H1 (cell line): ENCODE measurements around the gene METRNL. TPM values are rescaled to one million over a fixed set of nuclear protein-coding genes. Genes with fewer than 3 reads are reported as not detected.

Source experiments
- CTCF ChIA-PET: fragments of 300-600 bp; sonication (Branson Sonifier 250); formaldehyde crosslinking; loops from one replicate; lab custom pipeline; 2021; ENCODE audit not compliant: partially characterized antibody; lab: Charles Lee
- POLR2A ChIA-PET: fragments of 300-600 bp; sonication (Branson Sonifier 250); formaldehyde crosslinking; loops from one replicate; lab custom pipeline; 2021; ENCODE audit warnings: inconsistent platforms; ENCODE audit not compliant: partially characterized antibody; lab: Charles Lee
- DNase-seq, 2 experiments: peaks; one replicate each; pipeline versions ENCODE4 v3.0.0 to v3.0.0-alpha.2; 2010 to 2022; ENCODE audit warnings: low spot score in 2 of 2, low read depth in 1 of 2, mixed read lengths in 1 of 2
- FAIRE-seq: peaks from 2 replicates; lab custom pipeline; 2011; peaks lifted over from hg19 to GRCh38; lab: Jason Lieb, UNC
- H2AFZ ChIP-seq: 2 replicates; pipeline ENCODE4 v1.8.1; 2012; ENCODE audit warnings: low read length, inconsistent platforms
- H2AK5ac ChIP-seq: 2 replicates; pipeline ENCODE4 v1.6.1; 2013; ENCODE audit warnings: low read depth, low read length
- H2BK120ac ChIP-seq: replicated peaks from 2 replicates; pipeline ENCODE3; 2013; ENCODE audit warnings: low read depth, low read length, inconsistent platforms
- H2BK12ac ChIP-seq: 2 replicates; pipeline ENCODE4 v1.6.1; 2013; ENCODE audit warnings: low read depth, low read length
- H2BK15ac ChIP-seq: 2 replicates; pipeline ENCODE4 v1.6.1; 2013; ENCODE audit warnings: low read length
- H2BK20ac ChIP-seq: 2 replicates; pipeline ENCODE4 v1.6.1; 2013; ENCODE audit warnings: low read length
- H2BK5ac ChIP-seq: 2 replicates; pipeline ENCODE4 v1.6.1; 2013; ENCODE audit warnings: low read depth, low read length
- H3K14ac ChIP-seq: 2 replicates; pipeline ENCODE4 v1.6.1; 2013; ENCODE audit warnings: inconsistent platforms; ENCODE audit not compliant: insufficient read length
- H3K18ac ChIP-seq: 2 replicates; pipeline ENCODE4 v1.6.1; 2013; ENCODE audit warnings: low read length; ENCODE audit errors: extremely low read depth
- H3K23ac ChIP-seq: 2 replicates; pipeline ENCODE4 v1.6.1; 2013; ENCODE audit warnings: inconsistent platforms; ENCODE audit not compliant: insufficient read length
- H3K23me2 ChIP-seq: 2 replicates; pipeline ENCODE4 v1.6.1; 2013; ENCODE audit warnings: low read depth, low read length
- H3K27ac ChIP-seq: 2 replicates; pipeline ENCODE4 v1.6.1; 2011; ENCODE audit warnings: low read depth, low read length, inconsistent platforms
- H3K27me3 ChIP-seq, 4 experiments: replicated peaks in 1 of 4; 1 replicate in 1 of 4; 2 replicates in 3 of 4; pipeline versions ENCODE4 v1.6.1 to v1.8.1; 2011 to 2013; ENCODE audit warnings: low read length in 3 of 4, mild to moderate bottlenecking in 3 of 4, inconsistent platforms in 2 of 4, mixed read lengths in 2 of 4, moderate library complexity in 1 of 4; ENCODE audit not compliant: control insufficient read depth in 3 of 4, insufficient read depth in 3 of 4; ENCODE audit errors: extremely low read depth in 1 of 4
- H3K36me3 ChIP-seq, 4 experiments: 2 replicates each; pipeline versions ENCODE4 v1.6.1 to v1.8.1; 2011 to 2013; ENCODE audit warnings: mild to moderate bottlenecking in 4 of 4, low read length in 3 of 4, moderate library complexity in 2 of 4, control low read depth in 1 of 4, inconsistent platforms in 1 of 4; ENCODE audit not compliant: insufficient read depth in 4 of 4, control insufficient read depth in 2 of 4
- H3K4ac ChIP-seq: replicated peaks from 2 replicates; pipeline ENCODE3; 2013; ENCODE audit warnings: low read length, low read depth, mixed read lengths, inconsistent platforms; ENCODE audit not compliant: insufficient read length
- H3K4me1 ChIP-seq, 4 experiments: replicated peaks in 1 of 4; 1 replicate in 1 of 4; 2 replicates in 3 of 4; pipeline versions ENCODE4 v1.6.1 to v1.8.1; 2011 to 2013; ENCODE audit warnings: low read length in 3 of 4, inconsistent platforms in 2 of 4, mixed read lengths in 1 of 4; ENCODE audit not compliant: insufficient read depth in 4 of 4, control insufficient read depth in 3 of 4
- H3K4me2 ChIP-seq, 2 experiments: 2 replicates each; pipeline versions ENCODE4 v1.6.1 to v1.8.1; 2011 to 2013; ENCODE audit warnings: low read depth in 2 of 2, low read length in 2 of 2, control low read depth in 1 of 2, inconsistent platforms in 1 of 2, mild to moderate bottlenecking in 1 of 2; ENCODE audit not compliant: insufficient read depth in 1 of 2
- H3K4me3 ChIP-seq, 4 experiments: fragments of 200-600, 300-600 bp in 1 of 4; sonication (generic), shearing (Covaris generic), sonication (Bioruptor Twin) in 1 of 4; 2 replicates each; pipeline versions ENCODE4 v1.5.1 to v1.8.1; 2011 to 2016; ENCODE audit warnings: low read length in 4 of 4, low read depth in 3 of 4, control low read depth in 2 of 4, inconsistent platforms in 2 of 4, mild to moderate bottlenecking in 2 of 4, mixed read lengths in 1 of 4, moderate library complexity in 1 of 4; ENCODE audit not compliant: insufficient read depth in 2 of 4; ENCODE audit errors: extremely low read depth in 1 of 4
- H3K56ac ChIP-seq: replicated peaks from 2 replicates; pipeline ENCODE3; 2013; ENCODE audit warnings: low read depth, mild to moderate bottlenecking, mixed read lengths, low read length, inconsistent platforms; ENCODE audit not compliant: insufficient read length
- H3K79me1 ChIP-seq: 2 replicates; pipeline ENCODE4 v1.6.1; 2013; ENCODE audit warnings: low read depth, low read length, control low read depth
- H3K79me2 ChIP-seq, 2 experiments: 2 replicates each; pipeline versions ENCODE4 v1.6.1 to v1.8.1; 2012 to 2013; ENCODE audit warnings: low read length in 2 of 2, mild to moderate bottlenecking in 2 of 2, inconsistent platforms in 1 of 2; ENCODE audit not compliant: insufficient read depth in 2 of 2, control insufficient read depth in 1 of 2
- H3K9ac ChIP-seq, 4 experiments: replicated peaks in 1 of 4; 1 replicate in 1 of 4; 2 replicates in 3 of 4; pipeline versions ENCODE4 v1.6.1 to v1.8.1; 2011 to 2013; ENCODE audit warnings: low read depth in 3 of 4, low read length in 3 of 4, control low read depth in 2 of 4, mild to moderate bottlenecking in 2 of 4, moderate library complexity in 2 of 4, inconsistent platforms in 1 of 4; ENCODE audit errors: extremely low read depth in 1 of 4
- H3K9me3 ChIP-seq, 2 experiments: 2 replicates each; pipeline versions ENCODE4 v1.6.1 to v1.8.1; 2012 to 2013; ENCODE audit warnings: mild to moderate bottlenecking in 2 of 2, moderate library complexity in 2 of 2, control low read depth in 1 of 2, inconsistent platforms in 1 of 2, low read depth in 1 of 2, low read length in 1 of 2, mixed read lengths in 1 of 2; ENCODE audit not compliant: insufficient read depth in 2 of 2
- H4K20me1 ChIP-seq, 2 experiments: replicated peaks in 1 of 2; 2 replicates each; pipeline versions ENCODE3 to v1.8.1; 2011 to 2013; ENCODE audit warnings: inconsistent platforms in 2 of 2, low read length in 2 of 2, mild to moderate bottlenecking in 1 of 2; ENCODE audit not compliant: insufficient read depth in 2 of 2, control insufficient read depth in 1 of 2
- H4K5ac ChIP-seq: 2 replicates; pipeline ENCODE4 v1.6.1; 2013; ENCODE audit warnings: low read length, low read depth, mixed read lengths, inconsistent platforms; ENCODE audit not compliant: insufficient read length
- H4K8ac ChIP-seq: 2 replicates; pipeline ENCODE4 v1.8.0; 2013; ENCODE audit warnings: mild to moderate bottlenecking, moderate library complexity, low read length, inconsistent platforms; ENCODE audit not compliant: insufficient read depth; ENCODE audit errors: extremely low read depth
- H4K91ac ChIP-seq: replicated peaks from 2 replicates; pipeline ENCODE3; 2013; ENCODE audit warnings: low read length, mixed read lengths, inconsistent platforms; ENCODE audit not compliant: insufficient read length
- CBX5 ChIP-seq: fragments of 300-800, 300-1000 bp; sonication (generic); IDR thresholded peaks from 2 replicates; pipeline ENCODE4 v1.7.1; 2016; ENCODE audit warnings: antibody characterized with exemption, low read length, low read depth
- CBX8 ChIP-seq: fragments of 300-800, 300-1000 bp; sonication (generic); IDR thresholded peaks from 2 replicates; pipeline ENCODE4 v1.7.1; 2016; ENCODE audit warnings: low read depth, low read length, borderline replicate concordance
- RBBP5 ChIP-seq: IDR thresholded peaks from 2 replicates; pipeline ENCODE4 v1.7.1; 2012; ENCODE audit warnings: low read depth, mild to moderate bottlenecking, inconsistent platforms, low read length, moderate library complexity, borderline replicate concordance
- WGBS, 2 experiments: shearing (Covaris generic) in 1 of 2; methylation state at CpG; one replicate each; pipeline versions ENCODE4 v1.1.6 to v1.1.7; 2013 to 2015; ENCODE audit warnings: low lambda C conversion rate in 2 of 2, mixed read lengths in 2 of 2, inconsistent platforms in 1 of 2, low coverage in 1 of 2, missing lambda C conversion rate in 1 of 2; ENCODE audit not compliant: insufficient replicate concordance in 2 of 2, insufficient coverage in 1 of 2, insufficient read length in 1 of 2; ENCODE audit errors: extremely low coverage in 1 of 2, missing lambda C conversion rate in 1 of 2; 5-methylcytosine and 5-hydroxymethylcytosine counted together
- polyA plus RNA-seq, 7 experiments: library from polyadenylated mRNA; depleted of rRNA in 3 of 7; stranded (reverse) in 5 of 7; unstranded in 2 of 7; fragments of >200 nt in 5 of 7; fragments of 200-250 nt in 2 of 7; gene quantifications; 1 replicate in 5 of 7; 2 replicates in 1 of 7; 4 replicates in 1 of 7; pipeline versions ENCODE4 v1.2.1 to v1.2.3, GENCODE V29; 2011 to 2013; ENCODE audit warnings: missing spikeins in 2 of 7, mixed read lengths in 2 of 7
- total RNA-seq: library from RNA; stranded (reverse); fragmentation: NEBNext Ultra II Directional; extraction: Animal tissue kit (Norgen Biotek cat#: 25700); gene quantifications from 2 replicates; pipeline ENCODE4 v1.2.1, GENCODE V29; 2021

Gene METRNL
- total and polyA plus RNA-seq, 2 of the 8 experiments (the other 6 are each of a cell fraction or from before 2014, with no cell fraction given): 13.9 to 14.2 TPM

DNA sequence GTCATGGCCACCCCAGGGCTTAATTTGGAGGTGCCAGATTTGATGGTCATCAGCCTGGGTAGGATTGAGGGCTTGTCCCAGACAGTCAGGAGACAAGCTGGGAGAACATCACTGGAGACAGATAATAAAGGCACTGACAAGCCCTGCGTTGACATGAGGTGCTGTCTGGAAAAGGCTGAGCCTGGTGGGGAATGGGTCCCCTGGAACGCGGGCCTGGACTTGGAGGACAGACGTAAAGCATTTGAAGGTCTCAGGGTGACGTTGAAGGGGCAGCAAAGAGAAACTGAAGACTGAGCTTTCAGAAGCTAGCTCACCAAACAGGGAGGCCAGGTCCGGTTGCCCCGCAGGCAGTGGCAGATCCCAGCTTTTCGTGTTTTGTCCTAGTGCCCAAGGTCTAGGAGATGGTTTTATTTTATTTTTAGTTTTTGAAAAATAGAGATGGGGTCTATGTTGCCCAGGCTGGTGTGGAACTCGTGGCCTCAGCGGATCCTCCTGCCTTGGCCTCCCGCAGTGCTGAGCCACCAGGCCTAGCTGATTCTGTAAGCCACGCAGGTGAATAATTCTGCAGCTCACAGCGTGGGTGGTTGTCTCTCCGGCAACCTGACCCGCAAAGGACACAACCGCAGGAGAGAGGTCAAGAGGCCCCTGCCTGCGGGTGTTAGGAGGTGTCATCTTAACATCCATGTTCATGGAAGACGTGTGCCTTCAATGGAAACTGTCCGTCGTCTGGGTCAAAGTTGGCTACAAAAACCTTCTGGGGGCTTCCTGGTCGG lies 37.6 kb downstream of the METRNL start:
- H2BK120ac ChIP-seq: no peak overlapping the region
- H2BK20ac ChIP-seq: no peak overlapping the region
- DNase-seq (no peak), FAIRE-seq (no peak)
- no peak overlapping the region for H3K18ac ChIP-seq
- H3K9ac ChIP-seq: no peak overlapping the region
- H3K56ac ChIP-seq: no peak overlapping the region
- no peak overlapping the region for H3K23ac ChIP-seq
- POLR2A ChIA-PET: no interaction called here
- H3K27me3 ChIP-seq: peaks cover 0 to 14% (median 7%) of the 10 kb centered on the region in 4 experiments; a peak in 5 of 7 replicates
- no peaks in the 10 kb centered on the region for H3K23me2 ChIP-seq
- no peak overlapping the region for H3K4me3 ChIP-seq
- no peak overlapping the region for H2AFZ ChIP-seq
- no peaks in the 10 kb centered on the region for H3K36me3 ChIP-seq
- H2AK5ac ChIP-seq: no peak overlapping the region
- H4K5ac ChIP-seq: no peak overlapping the region
- H4K20me1 ChIP-seq: no peaks in the 10 kb centered on the region
- H3K14ac ChIP-seq: no peak overlapping the region
- H4K8ac ChIP-seq: no peak overlapping the region
- H3K9me3 ChIP-seq: peaks cover 6 to 55% of the 10 kb centered on the region in 2 experiments; a peak in 3 of 4 replicates
- no peak overlapping the region for H2BK15ac ChIP-seq
- no peak overlapping the region for H3K27ac ChIP-seq
- WGBS, 2 experiments: 87% methylated on average over 21 of the region's 21 CpGs; no CpG with 5 or more reads in 1 of the 2 experiments
- H4K91ac ChIP-seq: no peak overlapping the region
- CTCF ChIA-PET: interaction anchor here (1.2 to 3.7 kb wide), 3 partner anchors 10 to 153 kb away, joined by 3 to 18 read pairs (median 4); no protein-coding TSS in a partner anchor
- H3K4me1 ChIP-seq: peaks cover 0 to 5% (median 0%) of the 10 kb centered on the region in 4 experiments; a peak in 1 of 7 replicates
- H3K4me2 ChIP-seq: no peak overlapping the region
- no peak overlapping the region for H3K4ac ChIP-seq
- H2BK5ac ChIP-seq: no peak overlapping the region
- no peaks in the 10 kb centered on the region for H3K79me1 ChIP-seq
- no peaks in the 10 kb centered on the region for H3K79me2 ChIP-seq
- H2BK12ac ChIP-seq: no peak overlapping the region
- TF ChIP-seq CBX8 (no peak), CBX5 (no peak), RBBP5 (no peak)
